ENCODE data around the gene SYNPR. TPM values are rescaled to one million over a fixed set of nuclear protein-coding genes. Genes with fewer than 3 reads are reported as not detected.
A peak's percentile ranks its signal among the peaks of the same experiment; 100 is the strongest.

SYNPR gene
- total RNA-seq, 4 donors from 2014 or later = 0.11 to 0.63 (median 0.13) TPM; not detected in 1

DNA sequence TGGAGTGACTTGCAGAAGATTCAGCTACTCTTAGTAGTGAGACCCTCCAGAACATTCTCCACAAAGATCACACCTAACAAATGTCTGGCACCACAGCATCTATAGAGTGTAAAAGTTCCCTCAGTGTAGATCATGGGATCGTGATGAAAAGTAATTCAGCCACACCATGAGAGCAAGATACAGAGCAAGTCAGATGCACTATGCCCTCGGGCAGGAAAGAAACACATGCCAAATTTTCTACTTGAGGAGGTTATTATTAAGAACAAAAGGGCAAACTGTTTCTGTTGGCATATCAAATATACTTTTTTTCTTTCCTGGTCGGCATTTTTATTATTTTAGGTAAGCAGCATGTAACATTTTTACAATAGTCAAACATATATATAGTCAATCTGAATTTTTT, 329.6 kb downstream of the SYNPR start:
- Histone ChIP-seq H3K4me3 (replicated peaks in 1 of 3) (no peak overlapping the region), H3K36me3 (no peaks in the 10 kb centered on the region), H3K9me3 (no peaks in the 10 kb centered on the region), H3K27ac (no peak overlapping the region), H3K4me1 (no peaks in the 10 kb centered on the region), H3K27me3 (no peaks in the 10 kb centered on the region)
- WGBS, 2 donors = 83 to 85% methylated on average over 3 of the region's 3 CpGs
- DNase-seq = no peak
- intact Hi-C loops (cut with DNase I) = no loop called here
- TF ChIP-seq, protein P1, sequence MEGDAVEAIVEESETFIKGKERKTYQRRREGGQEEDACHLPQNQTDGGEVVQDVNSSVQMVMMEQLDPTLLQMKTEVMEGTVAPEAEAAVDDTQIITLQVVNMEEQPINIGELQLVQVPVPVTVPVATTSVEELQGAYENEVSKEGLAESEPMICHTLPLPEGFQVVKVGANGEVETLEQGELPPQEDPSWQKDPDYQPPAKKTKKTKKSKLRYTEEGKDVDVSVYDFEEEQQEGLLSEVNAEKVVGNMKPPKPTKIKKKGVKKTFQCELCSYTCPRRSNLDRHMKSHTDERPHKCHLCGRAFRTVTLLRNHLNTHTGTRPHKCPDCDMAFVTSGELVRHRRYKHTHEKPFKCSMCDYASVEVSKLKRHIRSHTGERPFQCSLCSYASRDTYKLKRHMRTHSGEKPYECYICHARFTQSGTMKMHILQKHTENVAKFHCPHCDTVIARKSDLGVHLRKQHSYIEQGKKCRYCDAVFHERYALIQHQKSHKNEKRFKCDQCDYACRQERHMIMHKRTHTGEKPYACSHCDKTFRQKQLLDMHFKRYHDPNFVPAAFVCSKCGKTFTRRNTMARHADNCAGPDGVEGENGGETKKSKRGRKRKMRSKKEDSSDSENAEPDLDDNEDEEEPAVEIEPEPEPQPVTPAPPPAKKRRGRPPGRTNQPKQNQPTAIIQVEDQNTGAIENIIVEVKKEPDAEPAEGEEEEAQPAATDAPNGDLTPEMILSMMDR (IDR thresholded peaks at IDR 0.05) = no peak
- TF ChIP-seq POLR2A (IDR thresholded peaks at IDR 0.05) = no peak

DNA sequence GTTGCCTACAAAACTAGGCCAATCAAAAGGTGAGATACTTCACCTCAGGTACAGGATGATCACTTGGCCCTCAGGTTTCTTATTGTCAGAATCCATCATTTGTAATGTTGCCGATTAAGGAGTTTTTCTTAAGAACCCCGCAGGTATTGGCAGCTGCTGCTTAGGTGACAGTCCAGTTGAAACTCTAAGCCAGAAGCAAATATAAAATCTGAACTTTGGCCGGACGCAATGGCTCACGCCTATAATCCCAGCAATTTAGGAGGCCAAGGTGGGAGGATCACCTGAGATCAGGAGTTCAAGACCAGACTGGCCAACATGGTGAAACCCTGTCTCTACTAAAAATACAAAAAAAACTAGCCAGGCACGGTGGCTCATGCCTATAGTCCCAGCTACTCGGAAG, 331.3 kb downstream of the SYNPR start:
- Histone ChIP-seq H3K4me3 (replicated peaks in 1 of 3) (no peak overlapping the region), H3K27me3 (no peaks in the 10 kb centered on the region), H3K9me3 (no peaks in the 10 kb centered on the region), H3K27ac (no peak overlapping the region), H3K4me1 (no peaks in the 10 kb centered on the region), H3K36me3 (no peaks in the 10 kb centered on the region)
- intact Hi-C loops (cut with DNase I) = no loop called here
- 84 to 90% methylated on average over 7 of the region's 7 CpGs for WGBS, 2 donors
- no peak for DNase-seq
- TF ChIP-seq, protein P1 (IDR thresholded peaks at IDR 0.05) = no peak
- TF ChIP-seq POLR2A (IDR thresholded peaks at IDR 0.05) = no peak

DNA sequence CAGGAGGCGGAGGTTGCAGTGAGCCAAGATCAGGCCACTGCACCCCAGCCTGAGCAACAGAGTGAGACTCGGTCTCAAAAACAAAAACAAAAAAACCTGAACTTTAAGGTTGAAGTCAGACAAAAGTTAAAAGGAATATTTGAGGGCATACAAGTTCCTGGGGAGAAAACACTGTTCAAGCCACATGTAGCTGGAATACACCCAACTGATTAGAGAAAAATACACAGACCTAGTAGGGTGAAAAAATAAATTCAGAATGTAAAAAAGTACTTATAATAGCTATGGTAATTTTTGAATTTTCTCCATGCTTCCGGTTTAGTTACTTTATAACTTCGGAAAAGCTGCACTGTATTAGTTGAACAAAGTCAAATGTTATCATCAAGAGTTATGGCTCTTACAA, 331.7 kb downstream of the SYNPR start:
- 87 to 90% methylated on average over 4 of the region's 4 CpGs for WGBS, 2 donors
- H3K9me3 ChIP-seq = no peaks in the 10 kb centered on the region
- no peak for DNase-seq
- intact Hi-C loops (cut with DNase I) = no loop called here
- H3K4me1 ChIP-seq = no peaks in the 10 kb centered on the region
- no peak overlapping the region for H3K27ac ChIP-seq
- TF ChIP-seq, protein P1 (IDR thresholded peaks at IDR 0.05) = no peak
- TF ChIP-seq POLR2A (IDR thresholded peaks at IDR 0.05) = no peak
- no peaks in the 10 kb centered on the region for H3K36me3 ChIP-seq
- H3K4me3 ChIP-seq (replicated peaks in 1 of 3) = no peak overlapping the region
- H3K27me3 ChIP-seq = no peaks in the 10 kb centered on the region

DNA sequence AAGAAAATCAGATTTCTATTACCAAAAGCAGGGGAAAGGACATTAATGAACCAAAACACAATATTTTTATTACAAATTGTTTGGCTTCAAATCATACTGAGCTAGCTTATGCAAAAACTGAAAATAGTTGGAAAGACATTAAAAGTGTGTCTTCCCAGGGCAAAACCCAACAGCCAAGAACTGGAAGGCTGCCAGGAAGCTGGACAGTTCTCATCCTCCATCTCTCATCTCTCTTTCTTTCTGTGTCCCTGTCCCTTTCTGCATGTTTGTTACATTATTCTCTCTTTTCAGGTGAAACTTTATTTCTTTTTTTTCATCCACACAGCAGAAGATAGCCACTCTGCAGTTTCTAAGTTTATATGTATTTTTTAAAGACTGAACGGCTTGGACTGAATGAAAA, 333.3 kb downstream of the SYNPR start:
- 93 to 97% methylated on average over 1 of the region's 1 CpG for WGBS, 2 donors
- TF ChIP-seq, protein P1 (IDR thresholded peaks at IDR 0.05) = no peak
- TF ChIP-seq POLR2A (IDR thresholded peaks at IDR 0.05) = no peak
- Histone ChIP-seq H3K36me3 (no peaks in the 10 kb centered on the region), H3K9me3 (no peaks in the 10 kb centered on the region), H3K4me1 (no peaks in the 10 kb centered on the region), H3K27ac (no peak overlapping the region), H3K27me3 (no peaks in the 10 kb centered on the region), H3K4me3 (replicated peaks in 1 of 3) (no peak overlapping the region)
- intact Hi-C loops (cut with DNase I) = no loop called here
- DNase-seq = peak in 1 of 2 donors; percentile 2

DNA sequence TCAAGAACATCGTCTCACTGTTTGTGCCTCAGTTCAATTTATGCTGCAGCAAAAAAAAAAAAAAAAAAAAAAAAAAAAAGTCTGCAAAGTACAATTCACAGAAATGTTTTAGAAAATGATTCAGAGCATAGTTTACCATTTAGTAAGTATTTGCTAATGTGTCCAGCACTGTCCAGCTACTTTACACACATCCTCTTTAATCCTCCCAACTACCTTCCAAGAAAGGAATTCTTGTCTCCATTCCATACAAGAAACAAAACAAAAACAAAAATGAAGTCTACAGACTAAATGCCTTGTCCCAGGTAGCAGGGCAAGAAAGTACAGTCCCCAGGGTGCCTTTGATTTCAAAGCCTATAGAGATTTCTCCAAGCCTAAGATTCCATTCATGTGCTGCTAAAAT, 335.5 kb downstream of the SYNPR start:
- TF ChIP-seq, protein P1 (IDR thresholded peaks at IDR 0.05) = no peak
- TF ChIP-seq POLR2A (IDR thresholded peaks at IDR 0.05) = no peak
- H3K9me3 ChIP-seq = no peaks in the 10 kb centered on the region
- intact Hi-C loops (cut with DNase I) = no loop called here
- no peak for DNase-seq
- no peak overlapping the region for H3K4me3 ChIP-seq (replicated peaks in 1 of 3)
- no peaks in the 10 kb centered on the region for H3K36me3 ChIP-seq
- H3K4me1 ChIP-seq = no peaks in the 10 kb centered on the region
- H3K27me3 ChIP-seq = no peaks in the 10 kb centered on the region
- 0 to 91% methylated on average over 1 of the region's 1 CpG for WGBS, 2 donors
- H3K27ac ChIP-seq = no peak overlapping the region
